ENCODE measurements around the gene COX8C.

The COX8C gene

GRCh38 chr14:93346926-93347721, at the start of gene COX8C:
TSS of gene COX8C (plus strand) at chr14:93347182. CDS start at chr14:93347269, 87 bp downstream.
- no peak for DNase-seq

GRCh38 chr14:93299416-93299815, 47.6 kb upstream of the COX8C start:
- no peak for DNase-seq

- DNase-seq: no peak
These were observed 47.1 kb upstream of the COX8C start for GRCh38 chr14:93299866-93300265.

GRCh38 chr14:93301821-93302447, 45.0 kb upstream of the COX8C start:
- no peak for DNase-seq

- DNase-seq: no peak
These were observed 44.0 kb upstream of the COX8C start for GRCh38 chr14:93302688-93303581.

GRCh38 chr14:93303659-93304058, 43.3 kb upstream of the COX8C start:
- no peak for DNase-seq

GRCh38 chr14:93304771-93305170, 42.2 kb upstream of the COX8C start:
- no peak for DNase-seq

GRCh38 chr14:93305725-93306418, 41.1 kb upstream of the COX8C start:
- no peak for DNase-seq

- no peak for DNase-seq
These were observed 40.2 kb upstream of the COX8C start for GRCh38 chr14:93306812-93307211.

- no peak for DNase-seq
These were observed 38.2 kb upstream of the COX8C start for GRCh38 chr14:93308686-93309345.

- DNase-seq: no peak
These were observed 37.5 kb upstream of the COX8C start for GRCh38 chr14:93309427-93309966.

GRCh38 chr14:93311082-93311481, 35.9 kb upstream of the COX8C start:
- DNase-seq: no peak

GRCh38 chr14:93315575-93315974, 31.4 kb upstream of the COX8C start:
- DNase-seq: no peak

GRCh38 chr14:93316716-93317115, 30.3 kb upstream of the COX8C start:
- DNase-seq: no peak

- no peak for DNase-seq
These were observed 29.6 kb upstream of the COX8C start for GRCh38 chr14:93317210-93317874.

GRCh38 chr14:93317875-93318807, 28.8 kb upstream of the COX8C start:
- DNase-seq: no peak

- DNase-seq: no peak
These were observed 28.1 kb upstream of the COX8C start for GRCh38 chr14:93318927-93319326.

GRCh38 chr14:93319494-93319893, 27.5 kb upstream of the COX8C start:
- DNase-seq: no peak

- DNase-seq: no peak
These were observed 27.0 kb upstream of the COX8C start for GRCh38 chr14:93319958-93320357.

GRCh38 chr14:93320489-93320888, 26.5 kb upstream of the COX8C start:
- no peak for DNase-seq

Data from activated effector memory CD4-positive, alpha-beta T cell treated with Interleukin-2 at 50 U/mL for 16 hours (primary cell).